HG03025 (cell line): Measurements from ENCODE around the gene ZFP92.

Experiments used
- ATAC-seq: cut with Tn5 transposase; IDR thresholded peaks from one replicate; pipeline ENCODE4 v1.9.1; 2021; ENCODE audit warnings: mild to moderate bottlenecking, moderate library complexity; ENCODE audit not compliant: unreplicated experiment, low FRiP score

ZFP92 gene

GRCh38 chrX:153450114-153450948, 39.1 kb downstream of the ZFP92 start:
- no peak for ATAC-seq

- no peak for ATAC-seq
These were observed 39.6 kb downstream of the ZFP92 start for GRCh38 chrX:153450949-153451277.

- ATAC-seq, result no peak
These were observed 43.8 kb downstream of the ZFP92 start for GRCh38 chrX:153454901-153455550.

- no peak for ATAC-seq
These were observed 44.3 kb downstream of the ZFP92 start for GRCh38 chrX:153455571-153455970.

GRCh38 chrX:153456161-153456560, 44.9 kb downstream of the ZFP92 start:
- no peak for ATAC-seq

- ATAC-seq, result no peak
These were observed 45.4 kb downstream of the ZFP92 start for GRCh38 chrX:153456704-153457103.

GRCh38 chrX:153457136-153457825, 46.0 kb downstream of the ZFP92 start:
- ATAC-seq, result no peak

- no peak for ATAC-seq
These were observed 46.7 kb downstream of the ZFP92 start for GRCh38 chrX:153457827-153458466.

- ATAC-seq, result no peak
These were observed 47.2 kb downstream of the ZFP92 start for GRCh38 chrX:153458476-153458875.

GRCh38 chrX:153459986-153460385, 48.7 kb downstream of the ZFP92 start:
- ATAC-seq, result no peak

GRCh38 chrX:153460826-153461225, 49.6 kb downstream of the ZFP92 start:
- ATAC-seq, result no peak
